Head of caudate nucleus (tissue), 42 donors: Measurements from ENCODE around the gene ADSS1.
A peak's percentile ranks its signal among the peaks of the same experiment; 100 is the strongest.

Source experiments
- DNase-seq, 42 donors: peaks; one replicate each; pipeline versions ENCODE4 v3.0.0 to v3.0.0-alpha.2; 2020 to 2021; ENCODE audit warnings: mixed read lengths in 7 of 42
- intact Hi-C: fragments of 100-400 bp; cut with DNase I; formaldehyde crosslinking; loops from one replicate; pipeline ENCODE4 v1.15.0; 2022

Gene ADSS1

GRCh38 chr14:104696671-104697316, 27.2 kb upstream of the ADSS1 start:
- intact Hi-C loops = no loop called here
- peak in 31 of 42 donors; percentile 46 to 85 (median 69) for DNase-seq

DNA sequence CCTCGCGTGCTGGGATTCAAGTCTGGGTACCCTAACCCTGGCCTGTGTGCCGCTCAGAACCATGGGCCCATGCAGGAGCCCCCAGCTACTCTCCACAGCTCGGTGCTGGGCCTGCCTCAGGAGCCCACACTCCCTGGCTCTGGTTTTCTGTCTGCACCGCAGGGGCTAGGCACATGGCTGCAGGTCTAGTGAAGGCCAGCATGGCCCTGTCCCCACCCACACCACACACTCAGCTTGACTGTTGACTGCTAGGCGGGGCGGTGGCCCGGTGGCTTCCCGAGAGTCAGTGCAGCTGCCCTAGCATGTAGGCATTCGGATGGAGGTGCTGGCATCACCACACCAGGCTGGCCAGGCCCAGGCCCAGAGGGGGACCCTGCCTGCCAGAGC, 26.7 kb upstream of the ADSS1 start:
- intact Hi-C loops = no loop called here
- DNase-seq = no peak

DNA sequence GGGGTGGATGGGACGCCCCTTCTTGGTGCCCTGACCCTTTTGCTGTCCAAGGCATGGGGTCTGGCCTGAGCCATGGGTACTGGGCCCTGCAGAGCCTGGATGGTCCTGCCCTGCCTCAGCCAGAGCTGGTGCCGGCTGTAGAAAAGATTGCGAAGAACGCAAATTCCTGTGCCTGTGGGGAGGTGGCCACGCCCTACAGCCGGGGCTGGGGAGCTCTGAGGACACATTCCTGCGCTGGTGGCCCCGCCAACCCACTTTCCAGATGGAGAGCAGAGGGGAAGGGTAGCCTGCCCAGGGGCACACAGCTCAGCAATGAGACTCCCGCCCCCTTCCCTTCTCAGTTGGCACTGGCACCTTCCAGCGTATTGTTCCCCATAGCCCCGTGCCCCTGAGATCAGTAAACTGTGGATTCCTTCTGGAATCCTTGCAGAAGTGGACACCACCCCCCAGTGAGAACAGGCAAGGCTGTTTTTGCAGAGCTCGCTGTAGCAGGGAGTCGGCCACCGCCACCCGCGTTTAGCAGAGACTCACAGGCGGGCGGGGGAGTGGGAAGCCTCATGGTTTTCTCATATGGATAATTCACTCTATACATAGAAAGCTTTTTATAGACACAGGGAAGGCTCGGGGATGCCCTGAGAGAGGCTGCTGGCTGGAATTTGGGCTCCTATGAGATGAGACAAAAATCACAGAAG, 26.0 kb upstream of the ADSS1 start:
- peak; percentile 55 to 93 (median 76) for DNase-seq
- intact Hi-C loops = no loop called here

DNA sequence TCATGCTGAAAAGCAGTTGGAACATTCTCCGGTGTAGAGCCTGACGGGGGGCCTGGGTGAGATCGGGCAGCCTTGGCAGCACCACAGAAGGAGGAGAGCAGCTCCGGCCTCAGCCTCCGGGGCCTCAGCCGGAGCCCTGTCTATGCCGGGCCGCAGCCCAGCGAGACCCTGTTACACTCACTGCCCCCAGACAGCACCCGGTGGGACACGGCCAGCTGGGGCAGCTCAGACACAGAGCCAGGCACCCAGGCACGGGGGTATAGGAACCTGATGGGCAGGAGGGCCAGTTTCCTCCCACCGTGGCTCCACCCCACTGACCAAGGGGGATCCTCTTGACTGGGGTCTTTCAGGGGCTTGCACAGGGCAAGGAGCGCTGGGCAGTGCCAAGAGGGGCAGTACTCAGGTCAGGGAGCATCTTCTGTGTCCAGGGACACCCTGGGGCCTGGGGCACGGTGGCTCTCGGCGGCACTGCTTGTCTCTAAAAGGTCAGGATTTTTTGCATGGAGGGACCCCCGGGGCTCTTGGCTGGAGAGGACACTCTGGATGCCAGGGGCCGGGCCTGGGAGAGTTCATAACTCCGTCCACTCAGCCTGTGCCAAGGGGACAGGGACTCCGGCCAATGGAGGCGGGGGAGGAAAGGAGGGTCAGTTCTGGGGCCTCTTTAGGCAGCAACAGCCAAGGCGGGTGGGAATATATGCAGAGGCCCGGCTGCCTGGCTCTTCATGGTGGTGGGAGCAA, 25.2 kb upstream of the ADSS1 start:
- peak in 29 of 42 donors; percentile 53 to 87 (median 70) for DNase-seq

GRCh38 chr14:104699426-104699748, 24.6 kb upstream of the ADSS1 start:
- intact Hi-C loops = no loop called here
- DNase-seq = no peak

More for the DNA sequence above, 25.2 kb upstream of the ADSS1 start:
- intact Hi-C loops = no loop called here

GRCh38 chr14:104700225-104700651, 23.8 kb upstream of the ADSS1 start:
- intact Hi-C loops = no loop called here

DNA sequence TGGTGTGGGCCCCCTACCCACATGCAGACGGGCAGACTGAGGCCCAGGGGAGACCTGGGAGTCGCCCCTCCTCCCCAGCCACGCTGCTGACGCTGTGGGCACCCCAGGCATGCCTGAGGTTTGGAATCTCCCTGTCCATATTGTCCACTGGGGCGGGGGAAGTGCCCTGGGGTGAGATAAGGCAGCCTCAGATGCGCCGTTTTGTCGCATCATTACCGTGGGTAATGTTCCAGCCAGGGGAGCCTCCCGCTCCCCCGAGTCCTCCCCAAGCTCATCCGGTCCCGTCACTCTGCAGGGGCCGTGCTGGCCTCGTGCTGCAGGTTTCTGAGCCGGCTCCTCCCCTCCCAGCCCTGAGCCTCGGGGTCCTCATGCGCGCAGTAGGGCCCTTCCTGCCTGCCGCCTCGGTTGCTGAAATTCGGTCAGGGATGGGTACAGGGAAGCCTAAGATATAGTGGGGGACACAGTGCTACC, 23.2 kb upstream of the ADSS1 start:
- intact Hi-C loops = no loop called here
- DNase-seq = no peak

More at GRCh38 chr14:104700225-104700651, 23.8 kb upstream of the ADSS1 start:
- no peak for DNase-seq

DNA sequence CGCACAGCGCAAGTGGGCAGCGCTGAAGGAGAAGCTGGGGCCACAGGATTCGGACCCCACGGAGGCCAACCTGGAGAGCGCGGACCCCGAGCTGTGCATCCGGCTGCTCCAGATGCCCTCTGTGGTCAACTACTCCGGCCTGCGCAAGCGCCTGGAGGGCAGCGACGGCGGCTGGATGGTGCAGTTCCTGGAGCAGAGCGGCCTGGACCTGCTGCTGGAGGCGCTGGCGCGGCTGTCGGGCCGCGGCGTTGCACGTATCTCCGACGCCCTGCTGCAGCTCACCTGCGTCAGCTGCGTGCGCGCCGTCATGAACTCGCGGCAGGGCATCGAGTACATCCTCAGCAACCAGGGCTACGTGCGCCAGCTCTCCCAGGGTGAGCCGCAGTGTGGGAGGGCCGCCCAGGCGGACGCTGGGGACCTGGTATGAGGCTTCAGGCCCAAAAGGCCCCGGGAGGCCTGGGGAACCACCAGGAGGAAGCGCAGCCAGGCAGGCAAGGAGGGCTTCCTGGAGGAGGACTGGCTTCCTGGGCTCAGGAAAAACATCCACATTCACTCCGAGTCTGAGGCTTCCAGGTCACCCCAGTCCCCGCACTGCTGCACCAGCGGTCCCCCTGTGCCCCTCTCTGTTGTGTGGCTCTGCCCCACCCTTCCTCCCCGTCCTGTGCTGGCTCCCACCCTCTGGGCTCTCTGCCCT, 22.5 kb upstream of the ADSS1 start:
- no peak for DNase-seq
- intact Hi-C loops = no loop called here

DNA sequence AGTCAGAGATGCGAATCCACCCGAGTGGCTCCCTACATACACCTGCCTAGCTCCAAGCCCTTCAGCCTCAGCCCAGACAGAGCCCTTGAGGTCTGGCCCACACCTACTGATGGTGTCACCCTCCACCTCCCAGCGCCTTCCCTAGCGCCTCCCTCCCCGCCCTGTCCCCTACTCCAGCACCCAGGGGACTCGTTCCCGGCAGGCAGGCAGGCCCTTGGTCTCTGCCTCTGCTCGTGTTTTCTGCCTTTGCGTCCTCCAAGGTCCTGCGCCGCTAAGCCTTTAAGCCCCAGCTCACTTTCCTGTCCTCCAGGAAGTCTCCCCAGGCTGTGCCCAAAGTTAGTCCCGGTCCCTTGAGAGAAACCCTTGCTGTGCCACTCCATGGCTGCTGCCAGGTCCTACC, 21.9 kb upstream of the ADSS1 start:
- intact Hi-C loops = no loop called here
- DNase-seq = no peak

- intact Hi-C loops = no loop called here
- DNase-seq = peak in 30 of 42 donors; percentile 38 to 88 (median 66)
Measured at GRCh38 chr14:104702673-104703072, 21.4 kb upstream of the ADSS1 start.

DNA sequence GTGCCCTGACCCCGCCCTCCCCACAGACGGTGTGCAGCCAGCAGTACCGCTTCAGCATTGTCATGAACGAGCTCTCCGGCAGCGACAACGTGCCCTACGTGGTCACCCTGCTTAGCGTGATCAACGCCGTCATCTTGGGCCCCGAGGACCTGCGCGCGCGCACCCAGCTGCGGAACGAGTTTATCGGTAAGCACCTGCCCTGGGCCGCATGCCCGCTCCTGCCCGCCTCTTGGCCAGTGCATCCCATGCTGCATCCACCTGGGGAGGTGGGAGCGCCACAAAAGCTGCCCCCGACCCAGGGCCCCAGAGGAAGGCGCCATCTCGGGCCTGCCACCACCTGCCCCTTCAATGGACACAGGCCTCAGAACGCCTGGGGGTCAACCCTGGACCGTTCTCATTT, 20.8 kb upstream of the ADSS1 start:
- intact Hi-C loops = no loop called here
- no peak for DNase-seq

DNA sequence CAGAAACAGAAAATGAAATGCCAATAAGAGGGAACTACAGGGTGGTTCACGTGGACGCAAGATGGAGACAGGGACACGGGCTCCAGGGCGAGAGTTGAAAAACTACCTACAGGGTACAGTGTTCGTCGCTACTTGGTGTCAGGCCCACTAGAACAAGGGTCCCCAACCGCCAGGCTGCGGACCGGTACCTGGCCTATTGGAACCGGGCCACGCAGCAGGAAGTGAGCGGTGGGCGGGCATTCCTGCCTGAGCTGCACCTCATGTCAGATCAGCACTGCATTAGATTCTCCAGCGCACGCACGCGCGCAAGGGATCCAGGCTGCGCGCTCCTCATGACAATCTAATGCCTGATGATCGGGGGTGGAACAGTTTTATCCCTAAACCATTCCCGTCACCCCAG, 19.8 kb upstream of the ADSS1 start:
- DNase-seq = no peak
- intact Hi-C loops = no loop called here

DNA sequence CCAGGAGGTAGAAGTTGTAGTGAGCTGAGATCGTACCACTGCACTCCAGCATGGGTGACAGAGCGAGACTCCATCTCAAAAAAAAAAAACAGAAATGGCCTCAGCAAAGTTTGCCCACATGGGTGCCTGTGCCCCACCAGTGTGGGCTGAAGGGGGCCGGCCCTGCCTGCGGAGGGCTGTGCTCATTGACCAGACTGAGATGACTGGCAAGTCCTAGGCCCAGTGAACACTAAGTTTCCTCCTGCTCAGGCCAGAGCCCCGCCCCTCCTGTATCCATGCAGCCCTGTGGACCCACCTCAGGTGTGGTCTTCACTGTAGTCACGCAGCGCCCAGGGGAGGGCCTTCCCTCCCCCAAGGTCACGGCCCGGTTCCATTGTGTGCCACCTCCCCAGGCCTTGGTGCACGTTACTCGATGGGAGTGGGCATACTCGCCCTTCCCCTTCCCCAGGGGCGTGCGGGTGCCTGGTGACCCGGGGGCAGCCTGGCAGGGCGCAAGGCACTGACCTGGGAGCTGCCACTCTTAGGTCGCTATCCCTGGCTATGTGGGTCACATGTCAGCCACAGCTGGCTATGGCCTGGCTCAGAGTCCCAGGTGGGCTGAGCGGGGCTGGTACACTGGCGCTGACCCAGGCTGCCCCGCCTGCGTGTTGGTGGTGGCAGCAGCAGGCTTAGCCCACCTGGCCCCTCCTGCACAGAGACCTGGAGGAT, 18.5 kb upstream of the ADSS1 start:
- intact Hi-C loops = no loop called here
- no peak for DNase-seq

GRCh38 chr14:104706733-104707607, 17.1 kb upstream of the ADSS1 start:
- intact Hi-C loops = no loop called here
- no peak for DNase-seq

DNA sequence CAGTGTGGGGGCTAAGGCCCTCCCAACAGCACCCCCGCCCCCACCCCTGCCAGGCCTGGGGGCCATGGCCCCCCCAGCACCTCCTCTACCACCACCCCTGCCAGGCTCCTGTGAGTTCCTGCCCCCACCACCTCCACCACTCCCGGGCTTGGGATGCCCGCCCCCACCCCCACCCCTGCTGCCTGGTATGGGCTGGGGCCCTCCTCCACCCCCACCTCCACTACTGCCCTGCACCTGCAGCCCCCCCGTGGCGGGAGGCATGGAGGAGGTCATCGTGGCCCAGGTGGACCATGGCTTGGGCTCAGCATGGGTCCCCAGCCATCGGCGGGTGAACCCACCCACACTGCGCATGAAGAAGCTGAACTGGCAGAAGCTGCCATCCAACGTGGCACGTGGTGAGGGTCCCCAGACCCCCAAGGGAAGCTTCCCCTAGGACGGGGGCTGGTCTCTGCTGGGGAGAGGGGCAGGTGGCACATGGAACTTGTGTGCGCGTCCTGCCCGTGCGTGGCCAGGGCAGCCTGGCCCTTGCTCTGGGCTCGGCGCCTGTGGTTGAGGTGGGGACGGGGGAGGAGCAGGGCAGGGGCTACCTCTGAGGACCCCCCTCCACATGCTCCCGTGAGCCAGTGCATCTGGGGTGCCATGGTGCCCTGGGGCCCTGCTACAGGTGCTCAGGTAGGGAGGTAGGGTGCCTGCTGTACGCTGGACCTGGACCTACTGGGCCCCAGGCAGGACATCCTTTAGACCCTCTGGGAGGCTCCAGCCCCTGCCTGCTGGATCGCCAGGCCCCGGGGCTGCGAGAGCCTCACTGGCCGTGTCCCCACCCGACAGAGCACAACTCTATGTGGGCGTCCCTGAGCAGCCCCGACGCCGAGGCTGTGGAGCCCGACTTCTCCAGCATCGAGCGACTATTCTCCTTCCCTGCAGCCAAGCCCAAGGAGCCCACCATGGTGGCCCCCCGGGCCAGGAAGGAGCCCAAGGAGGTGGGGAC, 16.1 kb upstream of the ADSS1 start:
- no peak for DNase-seq
- intact Hi-C loops = loop anchor here (2.0 kb wide), 1 partner anchor 57 kb away; no protein-coding TSS in a partner anchor

DNA sequence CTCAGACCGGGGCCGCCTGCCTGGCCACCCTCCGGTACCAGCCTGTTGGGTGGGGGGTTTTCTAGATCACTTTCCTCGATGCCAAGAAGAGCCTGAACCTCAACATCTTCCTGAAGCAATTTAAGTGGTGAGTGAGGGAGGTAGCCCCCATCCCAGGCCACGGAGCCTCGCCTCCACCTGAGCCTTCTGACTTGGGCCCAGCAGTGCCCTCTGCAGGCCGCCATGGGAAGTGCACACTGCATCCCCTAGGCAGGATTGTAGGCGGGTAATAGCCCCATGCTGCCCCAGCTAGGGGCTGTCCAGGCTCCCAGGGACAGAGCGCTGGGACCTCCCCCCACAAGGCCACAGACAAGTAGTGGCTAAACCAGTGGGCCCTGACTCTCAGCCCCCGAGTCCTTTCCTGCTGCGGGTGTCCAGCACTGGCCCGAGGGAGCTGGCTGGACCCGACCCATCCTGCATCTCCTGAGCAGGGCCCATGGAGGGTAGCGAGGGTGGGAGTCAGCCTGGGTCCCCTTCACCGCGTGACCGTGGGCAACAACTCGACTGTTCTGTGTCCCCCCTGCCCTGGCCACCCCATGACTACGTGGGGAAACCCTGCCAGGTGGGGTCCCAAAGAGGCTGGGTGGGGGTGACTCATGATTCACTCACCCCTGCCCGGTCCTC, 15.3 kb upstream of the ADSS1 start:
- intact Hi-C loops = loop anchor here (2.0 kb wide), 1 partner anchor 58 kb away; no protein-coding TSS in a partner anchor
- DNase-seq = peak in 41 of 42 donors; percentile 57 to 91 (median 79)
